HepG2 (cell line): Measurements from ENCODE around the gene DAPK1. TPM values are rescaled to one million over a fixed set of nuclear protein-coding genes. Genes with fewer than 3 reads are reported as not detected.

Experiments
- CHCHD3 ChIP-seq: sonication (generic); formaldehyde crosslinking; IDR thresholded peaks from 2 replicates; pipeline ENCODE4 v1.8.0; 2022; ENCODE audit warnings: mild to moderate bottlenecking, missing genetic modification reagents, moderate library complexity
- EHMT2 ChIP-seq: fragments of 200-600 bp; sonication (generic); IDR thresholded peaks from 2 replicates; pipeline ENCODE4 v1.7.0; 2017; ENCODE audit warnings: antibody characterized with exemption, low read depth, low read length, borderline replicate concordance
- EP300 ChIP-seq, 3 experiments: sonication (generic) in 1 of 3; formaldehyde crosslinking in 1 of 3; IDR thresholded peaks; 2 replicates each; pipeline versions ENCODE4 v1.5.1 to v1.6.1; 2011 to 2020; ENCODE audit warnings: low read depth in 2 of 3, low read length in 2 of 3, borderline replicate concordance in 1 of 3, improper control_type of control experiment in 1 of 3, mild to moderate bottlenecking in 1 of 3, missing genetic modification reagents in 1 of 3, moderate library complexity in 1 of 3
- JARID2 ChIP-seq: sonication (generic); formaldehyde crosslinking; IDR thresholded peaks from 2 replicates; pipeline ENCODE4 v1.8.1; 2023; ENCODE audit warnings: missing genetic modification reagents, inconsistent platforms; ENCODE audit not compliant: insufficient replicate concordance
- MED1 ChIP-seq: sonication (generic); formaldehyde crosslinking; IDR thresholded peaks from 2 replicates; pipeline ENCODE4 v1.4.0; 2020; ENCODE audit warnings: missing genetic modification reagents
- MXD3 ChIP-seq: IDR thresholded peaks from 2 replicates; pipeline ENCODE4 v1.6.1; 2016; ENCODE audit warnings: mild to moderate bottlenecking, missing biosample characterization, missing genetic modification reagents
- NFE2 ChIP-seq: sonication (generic); formaldehyde crosslinking; IDR thresholded peaks from 2 replicates; pipeline ENCODE4 v1.4.0; 2020; ENCODE audit warnings: missing genetic modification reagents
- NR2F6 ChIP-seq, 2 experiments: IDR thresholded peaks; 2 replicates each; pipeline ENCODE4 v1.6.1; 2016; ENCODE audit warnings: antibody characterized with exemption in 1 of 2, mild to moderate bottlenecking in 1 of 2
- PHF20 ChIP-seq: sonication (generic); formaldehyde crosslinking; IDR thresholded peaks from 2 replicates; pipeline ENCODE4 v1.5.0; 2020; ENCODE audit warnings: mild to moderate bottlenecking, missing genetic modification reagents
- POLR2AphosphoS2 ChIP-seq: IDR thresholded peaks from 2 replicates; pipeline ENCODE4 v1.6.1; 2011; ENCODE audit warnings: low read depth, low read length, improper control_type of control experiment
- PRDM15 ChIP-seq: sonication (generic); formaldehyde crosslinking; IDR thresholded peaks from 2 replicates; pipeline ENCODE4 v1.4.0; 2020; ENCODE audit warnings: missing genetic modification reagents
- RBM22 ChIP-seq: fragments of 200-400 bp; formaldehyde crosslinking; optimal IDR thresholded peaks from 2 replicates; pipeline ENCODE3; 2017; ENCODE audit warnings: mild to moderate bottlenecking, low read length, moderate library complexity
- WIZ ChIP-seq: sonication (generic); formaldehyde crosslinking; IDR thresholded peaks from 2 replicates; pipeline ENCODE4 v1.5.1; 2020; ENCODE audit warnings: mild to moderate bottlenecking, missing genetic modification reagents
- XBP1 ChIP-seq: sonication (generic); formaldehyde crosslinking; IDR thresholded peaks from 2 replicates; pipeline ENCODE4 v1.5.0; 2020; ENCODE audit warnings: missing genetic modification reagents
- ZFP41 ChIP-seq: sonication (generic); formaldehyde crosslinking; IDR thresholded peaks from 2 replicates; pipeline ENCODE4 v1.4.0; 2020; ENCODE audit warnings: mild to moderate bottlenecking, missing genetic modification reagents, borderline replicate concordance
- ZNF280B ChIP-seq: sonication (generic); formaldehyde crosslinking; IDR thresholded peaks from 2 replicates; pipeline ENCODE4 v1.5.0; 2020; ENCODE audit warnings: missing genetic modification reagents, mild to moderate bottlenecking, borderline replicate concordance
- ZNF326 ChIP-seq: sonication (generic); formaldehyde crosslinking; IDR thresholded peaks from 2 replicates; pipeline ENCODE4 v1.4.0; 2020; ENCODE audit warnings: missing genetic modification reagents, borderline replicate concordance
- ZNF337 ChIP-seq: sonication (generic); formaldehyde crosslinking; IDR thresholded peaks from 2 replicates; pipeline ENCODE4 v1.5.1; 2020; ENCODE audit warnings: missing genetic modification reagents, low read depth, mild to moderate bottlenecking, borderline replicate concordance
- ZNF382 ChIP-seq: sonication (generic); formaldehyde crosslinking; IDR thresholded peaks from 2 replicates; pipeline ENCODE4 v1.5.0; 2020; ENCODE audit warnings: missing genetic modification reagents, mild to moderate bottlenecking, borderline replicate concordance
- ZNF441 ChIP-seq: sonication (generic); formaldehyde crosslinking; IDR thresholded peaks from 2 replicates; pipeline ENCODE4 v1.7.0; 2021; ENCODE audit warnings: missing genetic modification reagents, borderline replicate concordance
- ZNF773 ChIP-seq: sonication (generic); formaldehyde crosslinking; IDR thresholded peaks from 2 replicates; pipeline ENCODE4 v1.4.0; 2020; ENCODE audit warnings: missing genetic modification reagents, borderline replicate concordance
- ZNF777 ChIP-seq: sonication (generic); formaldehyde crosslinking; IDR thresholded peaks from 2 replicates; pipeline ENCODE4 v1.4.0; 2020; ENCODE audit warnings: missing genetic modification reagents
- ZNF790 ChIP-seq: sonication (generic); formaldehyde crosslinking; IDR thresholded peaks from 2 replicates; pipeline ENCODE4 v1.8.0; 2022; ENCODE audit warnings: missing genetic modification reagents, mild to moderate bottlenecking, borderline replicate concordance
- polyA plus RNA-seq, 8 experiments: library from polyadenylated mRNA; depleted of rRNA in 3 of 8; stranded (reverse) in 7 of 8; unstranded in 1 of 8; fragments of >200 nt; fragmentation: Illumina TruSeq in 4 of 8; extraction: Trizol in 4 of 8; gene quantifications; 2 replicates each; pipeline versions ENCODE4 v1.2.1 to v1.2.3, GENCODE V29; 2011 to 2016; ENCODE audit warnings: low read depth in 4 of 8, missing spikeins in 1 of 8, mixed read lengths in 1 of 8; ENCODE audit not compliant: insufficient read depth in 1 of 8
- total RNA-seq, 5 experiments: library from RNA; depleted of rRNA; stranded (reverse); fragments of >200 nt; fragmentation: Illumina TruSeq; extraction: Trizol; gene quantifications; 2 replicates each; pipeline ENCODE4 v1.2.3, GENCODE V29; 2016; ENCODE audit warnings: low read depth in 1 of 5

Gene DAPK1
- total and polyA plus RNA-seq, 2 of the 13 experiments (the other 11 are each of a cell fraction or from before 2014, with no cell fraction given), result 35.7 to 35.9 TPM

DNA sequence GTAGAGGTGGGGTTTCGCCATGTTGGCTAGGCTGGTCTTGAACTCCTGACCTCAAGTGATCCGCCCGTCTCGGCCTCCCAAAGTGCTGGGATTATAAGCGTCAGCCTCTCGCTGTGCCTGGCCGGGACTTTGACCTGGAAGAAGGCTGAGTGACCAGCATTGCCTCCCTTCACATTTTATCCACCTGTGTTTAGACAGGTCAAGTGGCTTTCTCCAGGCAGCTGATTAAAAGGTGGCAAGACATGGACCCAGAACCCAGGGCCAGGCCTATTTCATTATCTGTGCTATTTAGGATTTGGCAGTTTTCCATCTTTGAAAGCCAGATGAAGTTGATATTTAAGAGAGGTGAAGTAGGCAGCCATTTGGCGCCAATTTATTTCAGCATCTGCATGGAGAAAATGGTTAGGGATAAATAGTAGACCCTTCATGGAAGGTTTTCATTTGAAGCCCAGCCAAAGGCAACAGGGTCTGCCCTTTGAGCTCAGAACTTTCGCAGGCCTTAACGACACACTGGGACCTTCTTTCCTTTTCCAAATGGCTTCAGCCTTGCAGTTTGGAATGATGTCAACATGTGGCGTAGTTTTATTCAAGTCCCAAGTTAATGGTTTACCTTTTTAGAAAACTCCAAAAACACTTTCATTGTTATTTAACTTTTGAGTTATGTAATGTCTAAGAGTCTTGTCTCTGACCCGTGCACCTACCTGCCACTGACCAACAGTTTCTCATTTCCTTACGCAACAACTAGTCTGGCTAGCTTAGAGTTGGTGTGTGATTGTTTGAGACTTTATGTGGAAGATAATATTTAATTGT is 8.4 kb downstream of the DAPK1 start (continued):
- TF ChIP-seq PRDM15 (CRISPR knock-in tag), result no peak
- TF ChIP-seq ZNF280B (CRISPR knock-in tag), result no peak
- no peak; the same call in 1 of the 2 replicates for TF ChIP-seq XBP1 (CRISPR knock-in tag)
- no peak for TF ChIP-seq ZNF773 (CRISPR knock-in tag)
- TF ChIP-seq EHMT2, result peak; percentile 76; the same call in 1 of the 2 replicates
- TF ChIP-seq POLR2AphosphoS2, result no peak
- peak; percentile 72 for TF ChIP-seq MED1 (CRISPR knock-in tag)
- no peak for TF ChIP-seq ZFP41 (CRISPR knock-in tag)
- peak in 1 of 2 experiments; percentile 74; a peak in 2 of 4 replicates for TF ChIP-seq EP300 (IDR thresholded peaks at IDR 0.05; ENCODE audit: low read depth in 2 of 2, low read length in 2 of 2)
- no peak for TF ChIP-seq EP300 (CRISPR knock-in tag; IDR thresholded peaks at IDR 0.05; ENCODE audit: borderline replicate concordance)
- no peak for TF ChIP-seq PHF20 (CRISPR knock-in tag)
- TF ChIP-seq NR2F6 (IDR thresholded peaks at IDR 0.05), result peak; percentile 63
- peak; percentile 80 for TF ChIP-seq NR2F6 (CRISPR knock-in tag; IDR thresholded peaks at IDR 0.05)
- TF ChIP-seq ZNF326 (CRISPR knock-in tag), result no peak
- no peak for TF ChIP-seq ZNF790 (CRISPR knock-in tag)
- TF ChIP-seq MXD3 (CRISPR knock-in tag), result no peak
- TF ChIP-seq ZNF382, result no peak
- no peak for TF ChIP-seq WIZ (CRISPR knock-in tag)
- no peak for TF ChIP-seq ZNF441 (CRISPR knock-in tag)
- no peak for TF ChIP-seq JARID2 (CRISPR knock-in tag)
- no peak for TF ChIP-seq ZNF337 (CRISPR knock-in tag)
- TF ChIP-seq ZNF777, result no peak
- no peak for TF ChIP-seq CHCHD3 (CRISPR knock-in tag)
- TF ChIP-seq NFE2 (CRISPR knock-in tag), result no peak
- TF ChIP-seq RBM22, result no peak
